ENCODE data around the gene MRPL39. TPM values are rescaled to one million over a fixed set of nuclear protein-coding genes. Genes with fewer than 3 reads are reported as not detected.

MRPL39 gene
- total RNA-seq, 1 experiment from 2014 or later, result 21.2 TPM

DNA sequence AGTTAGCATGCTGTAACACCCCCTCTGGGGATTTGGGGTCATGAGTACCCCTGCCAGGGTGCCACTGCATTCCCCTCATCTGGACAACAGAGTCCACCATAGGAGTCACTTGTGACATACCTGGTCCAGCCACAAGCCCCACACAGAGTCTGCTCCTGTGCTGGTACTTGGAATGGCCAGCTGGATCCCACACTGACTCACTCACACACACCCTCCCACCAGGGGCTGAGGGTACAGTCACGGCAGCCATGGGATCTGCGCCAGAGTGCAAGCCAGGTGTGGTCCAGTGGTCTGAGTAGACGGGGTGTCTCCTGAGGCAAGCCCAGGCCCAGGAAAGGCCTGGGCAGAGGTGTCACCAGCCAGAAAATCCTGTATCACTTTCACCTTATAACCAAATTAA lies 67.7 kb downstream of the MRPL39 start:
- H3K79me2 ChIP-seq (ENCODE audit: low read depth), result no peaks in the 10 kb centered on the region
- no peaks in the 10 kb centered on the region for H4K20me1 ChIP-seq (ENCODE audit: insufficient read depth)
- H3K4me1 ChIP-seq (replicated peaks; ENCODE audit: insufficient read depth), result no peaks in the 10 kb centered on the region
- POLR2A ChIA-PET (ENCODE audit: unreplicated experiment), result no interaction called here
- H3K27ac ChIP-seq, result no peak overlapping the region
- H3K4me3 ChIP-seq, result no peak overlapping the region
- H3K27me3 ChIP-seq (ENCODE audit: insufficient read depth, low read depth), result no peaks in the 10 kb centered on the region
- no TSS peak for BruUV-seq (replicated peaks)
- intact Hi-C loops (cut with micrococcal nuclease; ENCODE audit: unreplicated experiment), result no loop called here
- no peaks in the 10 kb centered on the region for H3K36me3 ChIP-seq (ENCODE audit: low read depth)
- H2AFZ ChIP-seq, result no peak overlapping the region
- no peaks in the 10 kb centered on the region for H3F3A ChIP-seq (ENCODE audit: insufficient read depth, low read depth)
- CTCF ChIA-PET, result no interaction called here
- TF ChIP-seq EZH2 (IDR thresholded peaks at IDR 0.05; ENCODE audit: low read depth), result no peak
- no peak overlapping the region for H3K4me2 ChIP-seq
- no peaks in the 10 kb centered on the region for H3K9me3 ChIP-seq (ENCODE audit: insufficient read depth, low read depth)
- H3K9me2 ChIP-seq (ENCODE audit: insufficient read depth), result no peaks in the 10 kb centered on the region
- DNase-seq, result no peak

DNA sequence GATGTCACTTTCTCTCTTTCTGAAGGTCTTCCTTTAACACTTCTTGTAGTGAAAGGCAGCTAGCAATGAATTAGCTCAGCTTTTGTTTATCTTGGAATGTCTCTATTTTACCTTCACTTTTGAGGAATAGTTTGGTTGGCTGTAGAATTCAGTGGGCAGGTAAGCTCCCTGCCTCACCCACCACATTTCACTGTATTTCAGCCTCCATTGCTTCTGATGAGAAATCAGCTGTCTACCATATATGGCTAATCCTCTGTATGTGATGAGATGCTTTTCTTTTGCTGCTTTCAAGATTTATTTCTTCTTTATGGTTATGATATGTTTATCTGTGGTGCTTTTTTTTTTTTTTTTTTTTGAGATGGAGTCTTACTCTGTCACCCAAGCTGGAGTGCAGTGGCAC lies 70.1 kb downstream of the MRPL39 start:
- Histone ChIP-seq H3K79me2 (ENCODE audit: low read depth) (no peaks in the 10 kb centered on the region), H3K4me3 (no peak overlapping the region), H3K36me3 (ENCODE audit: low read depth) (no peaks in the 10 kb centered on the region), H4K20me1 (ENCODE audit: insufficient read depth) (no peaks in the 10 kb centered on the region), H3K4me1 (replicated peaks; ENCODE audit: insufficient read depth) (no peaks in the 10 kb centered on the region), H3F3A (ENCODE audit: insufficient read depth, low read depth) (no peaks in the 10 kb centered on the region), H3K27me3 (ENCODE audit: insufficient read depth, low read depth) (no peaks in the 10 kb centered on the region), H3K27ac (no peak overlapping the region), H3K9me2 (ENCODE audit: insufficient read depth) (no peaks in the 10 kb centered on the region), H3K9me3 (ENCODE audit: insufficient read depth, low read depth) (no peaks in the 10 kb centered on the region), H2AFZ (no peak overlapping the region), H3K4me2 (no peak overlapping the region)
- ChIA-PET POLR2A (ENCODE audit: unreplicated experiment) (no interaction called here), CTCF (no interaction called here)
- BruUV-seq (replicated peaks), result no TSS peak
- no peak for TF ChIP-seq EZH2 (IDR thresholded peaks at IDR 0.05; ENCODE audit: low read depth)
- TF ChIP-seq, protein P1, sequence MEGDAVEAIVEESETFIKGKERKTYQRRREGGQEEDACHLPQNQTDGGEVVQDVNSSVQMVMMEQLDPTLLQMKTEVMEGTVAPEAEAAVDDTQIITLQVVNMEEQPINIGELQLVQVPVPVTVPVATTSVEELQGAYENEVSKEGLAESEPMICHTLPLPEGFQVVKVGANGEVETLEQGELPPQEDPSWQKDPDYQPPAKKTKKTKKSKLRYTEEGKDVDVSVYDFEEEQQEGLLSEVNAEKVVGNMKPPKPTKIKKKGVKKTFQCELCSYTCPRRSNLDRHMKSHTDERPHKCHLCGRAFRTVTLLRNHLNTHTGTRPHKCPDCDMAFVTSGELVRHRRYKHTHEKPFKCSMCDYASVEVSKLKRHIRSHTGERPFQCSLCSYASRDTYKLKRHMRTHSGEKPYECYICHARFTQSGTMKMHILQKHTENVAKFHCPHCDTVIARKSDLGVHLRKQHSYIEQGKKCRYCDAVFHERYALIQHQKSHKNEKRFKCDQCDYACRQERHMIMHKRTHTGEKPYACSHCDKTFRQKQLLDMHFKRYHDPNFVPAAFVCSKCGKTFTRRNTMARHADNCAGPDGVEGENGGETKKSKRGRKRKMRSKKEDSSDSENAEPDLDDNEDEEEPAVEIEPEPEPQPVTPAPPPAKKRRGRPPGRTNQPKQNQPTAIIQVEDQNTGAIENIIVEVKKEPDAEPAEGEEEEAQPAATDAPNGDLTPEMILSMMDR (conservative IDR thresholded peaks at IDR 0.05), result no peak
- intact Hi-C loops (cut with micrococcal nuclease; ENCODE audit: unreplicated experiment), result no loop called here
- DNase-seq, result no peak

DNA sequence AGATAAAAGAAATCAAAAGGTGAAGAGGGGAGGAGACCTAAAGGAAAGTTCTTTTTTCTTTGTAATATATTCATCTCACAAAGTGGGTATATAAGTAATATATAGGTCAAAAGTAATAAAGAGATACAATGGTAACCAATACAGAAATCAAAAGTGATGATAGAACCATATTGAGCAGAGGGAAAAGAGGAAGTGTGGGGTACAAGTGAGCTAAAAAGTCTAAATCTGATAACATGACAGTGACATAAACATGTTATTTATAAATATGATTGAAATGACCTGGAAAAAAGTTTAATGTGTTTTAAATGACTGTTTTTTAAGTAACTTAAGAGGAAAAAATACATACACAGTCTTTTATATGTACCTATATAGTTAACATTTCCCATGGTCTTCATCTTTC lies 70.5 kb downstream of the MRPL39 start:
- no peaks in the 10 kb centered on the region for H3K27me3 ChIP-seq (ENCODE audit: insufficient read depth, low read depth)
- H3K4me1 ChIP-seq (replicated peaks; ENCODE audit: insufficient read depth), result no peaks in the 10 kb centered on the region
- no peak overlapping the region for H2AFZ ChIP-seq
- H3F3A ChIP-seq (ENCODE audit: insufficient read depth, low read depth), result no peaks in the 10 kb centered on the region
- H3K4me2 ChIP-seq, result no peak overlapping the region
- TF ChIP-seq, protein P1 (conservative IDR thresholded peaks at IDR 0.05), result no peak
- TF ChIP-seq EZH2 (IDR thresholded peaks at IDR 0.05; ENCODE audit: low read depth), result no peak
- no peak for DNase-seq
- intact Hi-C loops (cut with micrococcal nuclease; ENCODE audit: unreplicated experiment), result no loop called here
- ChIA-PET POLR2A (ENCODE audit: unreplicated experiment) (no interaction called here), CTCF (no interaction called here)
- H3K27ac ChIP-seq, result no peak overlapping the region
- H3K36me3 ChIP-seq (ENCODE audit: low read depth), result no peaks in the 10 kb centered on the region
- H3K9me3 ChIP-seq (ENCODE audit: insufficient read depth, low read depth), result no peaks in the 10 kb centered on the region
- no TSS peak for BruUV-seq (replicated peaks)
- no peaks in the 10 kb centered on the region for H4K20me1 ChIP-seq (ENCODE audit: insufficient read depth)
- no peaks in the 10 kb centered on the region for H3K79me2 ChIP-seq (ENCODE audit: low read depth)
- H3K4me3 ChIP-seq, result no peak overlapping the region
- H3K9me2 ChIP-seq (ENCODE audit: insufficient read depth), result no peaks in the 10 kb centered on the region

DNA sequence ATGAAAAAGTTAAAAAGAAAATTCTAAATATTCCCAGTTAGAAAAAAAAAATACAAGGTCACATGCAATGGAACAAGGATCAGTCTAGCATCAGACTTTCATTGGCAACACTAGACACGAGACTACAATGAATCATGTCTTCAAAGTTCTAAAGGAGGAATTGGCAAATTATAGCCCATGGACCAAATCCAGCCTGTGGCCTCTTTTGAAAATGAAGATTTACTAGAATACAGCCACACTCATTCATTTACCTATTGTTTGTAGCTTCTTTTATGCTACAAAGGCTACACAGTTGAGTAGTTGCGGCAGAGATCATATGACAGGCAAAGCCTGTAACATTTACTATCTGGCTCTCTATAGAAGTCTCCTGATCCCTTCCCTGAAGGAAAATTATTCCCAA lies 71.4 kb downstream of the MRPL39 start:
- no peaks in the 10 kb centered on the region for H3K9me2 ChIP-seq (ENCODE audit: insufficient read depth)
- TF ChIP-seq, protein P1 (conservative IDR thresholded peaks at IDR 0.05), result no peak
- no TSS peak for BruUV-seq (replicated peaks)
- H4K20me1 ChIP-seq (ENCODE audit: insufficient read depth), result no peaks in the 10 kb centered on the region
- no peaks in the 10 kb centered on the region for H3K27me3 ChIP-seq (ENCODE audit: insufficient read depth, low read depth)
- no peak for DNase-seq
- no peak overlapping the region for H3K4me3 ChIP-seq
- POLR2A ChIA-PET (ENCODE audit: unreplicated experiment), result no interaction called here
- H2AFZ ChIP-seq, result no peak overlapping the region
- no peaks in the 10 kb centered on the region for H3K79me2 ChIP-seq (ENCODE audit: low read depth)
- intact Hi-C loops (cut with micrococcal nuclease; ENCODE audit: unreplicated experiment), result no loop called here
- CTCF ChIA-PET, result no interaction called here
- H3K27ac ChIP-seq, result no peak overlapping the region
- no peaks in the 10 kb centered on the region for H3K9me3 ChIP-seq (ENCODE audit: insufficient read depth, low read depth)
- no peaks in the 10 kb centered on the region for H3K36me3 ChIP-seq (ENCODE audit: low read depth)
- no peak overlapping the region for H3K4me2 ChIP-seq
- H3F3A ChIP-seq (ENCODE audit: insufficient read depth, low read depth), result no peaks in the 10 kb centered on the region
- no peaks in the 10 kb centered on the region for H3K4me1 ChIP-seq (replicated peaks; ENCODE audit: insufficient read depth)

Measured in PC-9 (cell line).